HepG2 (cell line): ENCODE data around the gene ZBTB7B. TPM values are rescaled to one million over a fixed set of nuclear protein-coding genes. Genes with fewer than 3 reads are reported as not detected.

Source experiments
- ADNP ChIP-seq: sonication (generic); formaldehyde crosslinking; IDR thresholded peaks from 2 replicates; pipeline ENCODE4 v1.4.0; 2020; ENCODE audit warnings: missing genetic modification reagents
- ARNT2 ChIP-seq: sonication (generic); formaldehyde crosslinking; IDR thresholded peaks from 2 replicates; pipeline ENCODE4 v1.8.0; 2022; ENCODE audit warnings: mild to moderate bottlenecking, low read depth, missing genetic modification reagents, moderate library complexity
- ATF4 ChIP-seq, 2 experiments: fragments of 450-650 bp in 1 of 2; sonication (generic) in 1 of 2; formaldehyde crosslinking; IDR thresholded peaks; 2 replicates each; pipeline versions ENCODE4 v1.5.0 to v1.8.0; 2020 to 2022; ENCODE audit warnings: mild to moderate bottlenecking in 1 of 2, missing genetic modification reagents in 1 of 2
- CENPX ChIP-seq: sonication (generic); formaldehyde crosslinking; IDR thresholded peaks from 2 replicates; pipeline ENCODE4 v1.9.0; 2021; ENCODE audit warnings: mild to moderate bottlenecking, missing genetic modification reagents, moderate library complexity
- FOXA3 ChIP-seq: IDR thresholded peaks from 2 replicates; pipeline ENCODE4 v1.6.1; 2016; ENCODE audit warnings: missing genetic modification reagents, missing compliant biosample characterization
- NRL ChIP-seq: sonication (generic); formaldehyde crosslinking; IDR thresholded peaks from 2 replicates; pipeline ENCODE4 v1.5.0; 2020; ENCODE audit warnings: missing genetic modification reagents, mild to moderate bottlenecking, moderate library complexity, borderline replicate concordance
- PAWR ChIP-seq: sonication (generic); formaldehyde crosslinking; IDR thresholded peaks from 2 replicates; pipeline ENCODE4 v1.4.0; 2020; ENCODE audit warnings: missing genetic modification reagents, mild to moderate bottlenecking, borderline replicate concordance
- PCBP1 ChIP-seq: fragments of 200-400 bp; formaldehyde crosslinking; IDR thresholded peaks from 2 replicates; pipeline ENCODE4 v1.6.1; 2017; ENCODE audit warnings: mild to moderate bottlenecking, low read depth, low read length, borderline replicate concordance
- PRDM15 ChIP-seq: sonication (generic); formaldehyde crosslinking; IDR thresholded peaks from 2 replicates; pipeline ENCODE4 v1.4.0; 2020; ENCODE audit warnings: missing genetic modification reagents
- ZBTB7A ChIP-seq: sonication (generic); formaldehyde crosslinking; IDR thresholded peaks from 2 replicates; pipeline ENCODE4 v1.8.0; 2022; ENCODE audit warnings: mild to moderate bottlenecking, missing genetic modification reagents
- ZEB1 ChIP-seq: IDR thresholded peaks from 2 replicates; pipeline ENCODE4 v1.6.1; 2012; ENCODE audit warnings: mild to moderate bottlenecking, low read depth, inconsistent platforms; ENCODE audit not compliant: insufficient replicate concordance
- ZFP1 ChIP-seq: IDR thresholded peaks from 2 replicates; pipeline ENCODE4 v1.6.1; 2016
- ZNF234 ChIP-seq: sonication (generic); formaldehyde crosslinking; conservative IDR thresholded peaks from 2 replicates; pipeline ENCODE4 v1.5.1; 2020; ENCODE audit warnings: mild to moderate bottlenecking, missing genetic modification reagents
- ZNF383 ChIP-seq: sonication (generic); formaldehyde crosslinking; IDR thresholded peaks from 2 replicates; pipeline ENCODE4 v1.4.0; 2020; ENCODE audit warnings: missing genetic modification reagents, mild to moderate bottlenecking, borderline replicate concordance
- ZNF431 ChIP-seq: sonication (generic); formaldehyde crosslinking; IDR thresholded peaks from 2 replicates; pipeline ENCODE4 v1.9.0; 2022; ENCODE audit warnings: missing genetic modification reagents, low read depth, mild to moderate bottlenecking, borderline replicate concordance
- ZNF557 ChIP-seq: sonication (generic); formaldehyde crosslinking; IDR thresholded peaks from 2 replicates; pipeline ENCODE4 v1.4.0; 2020; ENCODE audit warnings: missing genetic modification reagents
- ZNF563 ChIP-seq: sonication (generic); formaldehyde crosslinking; IDR thresholded peaks from 2 replicates; pipeline ENCODE4 v1.8.0; 2022; ENCODE audit warnings: mild to moderate bottlenecking, moderate library complexity, missing genetic modification reagents
- ZNF574 ChIP-seq: sonication (generic); formaldehyde crosslinking; IDR thresholded peaks from 2 replicates; pipeline ENCODE4 v1.4.0; 2020; ENCODE audit warnings: missing genetic modification reagents
- ZNF577 ChIP-seq: sonication (generic); formaldehyde crosslinking; IDR thresholded peaks from 2 replicates; pipeline ENCODE4 v1.4.0; 2020; ENCODE audit warnings: mild to moderate bottlenecking, low read depth, missing genetic modification reagents, borderline replicate concordance
- ZNF772 ChIP-seq: sonication (generic); formaldehyde crosslinking; IDR thresholded peaks from 2 replicates; pipeline ENCODE4 v1.5.0; 2020; ENCODE audit warnings: mild to moderate bottlenecking, missing genetic modification reagents
- polyA plus RNA-seq, 8 experiments: library from polyadenylated mRNA; depleted of rRNA in 3 of 8; stranded (reverse) in 7 of 8; unstranded in 1 of 8; fragments of >200 nt; fragmentation: Illumina TruSeq in 4 of 8; extraction: Trizol in 4 of 8; gene quantifications; 2 replicates each; pipeline versions ENCODE4 v1.2.1 to v1.2.3, GENCODE V29; 2011 to 2016; ENCODE audit warnings: low read depth in 4 of 8, missing spikeins in 1 of 8, mixed read lengths in 1 of 8; ENCODE audit not compliant: insufficient read depth in 1 of 8
- total RNA-seq, 5 experiments: library from RNA; depleted of rRNA; stranded (reverse); fragments of >200 nt; fragmentation: Illumina TruSeq; extraction: Trizol; gene quantifications; 2 replicates each; pipeline ENCODE4 v1.2.3, GENCODE V29; 2016; ENCODE audit warnings: low read depth in 1 of 5

ZBTB7B gene
- total and polyA plus RNA-seq, 2 of the 13 experiments (the other 11 are each of a cell fraction or from before 2014, with no cell fraction given) = 15.5 to 17.5 TPM

- TF ChIP-seq ZNF431 = peak; percentile 30; the same call in 1 of the 2 replicates
- TF ChIP-seq ZNF563 (CRISPR knock-in tag) = peak; percentile 94
- TF ChIP-seq ZEB1 = no peak
- TF ChIP-seq ARNT2 = peak; percentile 90
- TF ChIP-seq ZNF574 (CRISPR knock-in tag) = peak; percentile 85
- TF ChIP-seq FOXA3 = peak; percentile 52
- peak in 1 of 2 experiments; percentile 12; a peak in 1 of 4 replicates for TF ChIP-seq ATF4 (CRISPR knock-in tag; IDR thresholded peaks at IDR 0.05)
- TF ChIP-seq PRDM15 (CRISPR knock-in tag) = no peak; the same call in 1 of the 2 replicates
- TF ChIP-seq ZNF577 = no peak
- no peak; the same call in none of the 2 replicates for TF ChIP-seq NRL
- TF ChIP-seq ZNF557 (CRISPR knock-in tag) = no peak
- TF ChIP-seq ZNF234 = peak; percentile 80; the same call in 1 of the 2 replicates
- TF ChIP-seq CENPX = no peak
- peak; percentile 90 for TF ChIP-seq ZNF772 (CRISPR knock-in tag)
- TF ChIP-seq ZBTB7A (CRISPR knock-in tag) = 0 out of 2 replicates have a peak, but pooled peaks have one; percentile 63
- TF ChIP-seq ADNP (CRISPR knock-in tag) = peak; percentile 90; the same call in 1 of the 2 replicates
- TF ChIP-seq ZFP1 (CRISPR knock-in tag) = no peak
- no peak for TF ChIP-seq PAWR
- TF ChIP-seq ZNF383 (CRISPR knock-in tag) = 0 out of 2 replicates have a peak, but pooled peaks have one; percentile 53
- TF ChIP-seq PCBP1 = no peak
These were observed 48.1 kb downstream of the ZBTB7B start, which contains the start of gene ADAM15 (continued) for GRCh38 chr1:155050560-155051341.
